Activated effector memory CD4-positive, alpha-beta T cell treated with Interleukin-2 at 50 U/mL for 16 hours (primary cell): ENCODE measurements around the gene MAN1A2.
"Not testable (repeated sequence)": the region's sequence is repeated elsewhere in the genome, so short reads cannot be mapped to it uniquely, and the experiment has no call there.

Source experiments
- DNase-seq: peaks from one replicate; pipeline ENCODE4 v3.0.0-alpha.2; 2020

Gene MAN1A2

DNA sequence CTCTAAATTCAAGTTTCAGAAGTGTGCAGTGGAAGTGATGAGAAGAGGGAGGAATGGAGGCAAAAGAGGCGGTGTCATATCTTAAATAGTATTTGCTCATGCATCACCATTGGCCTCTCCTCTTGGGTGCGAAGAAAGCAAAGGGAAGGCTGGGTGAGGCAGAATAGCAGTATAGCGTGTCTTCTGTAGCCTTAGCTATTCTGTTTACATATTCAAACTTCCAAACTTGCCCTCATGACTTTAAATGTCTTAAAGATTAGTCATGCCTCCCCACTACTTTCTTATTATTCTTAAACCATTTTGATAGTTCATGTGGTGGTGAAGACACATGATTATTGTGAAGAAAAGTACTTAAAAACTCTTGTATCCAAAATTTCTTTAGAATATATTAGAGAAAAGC, 134.0 kb downstream of the MAN1A2 start:
- no peak for DNase-seq

DNA sequence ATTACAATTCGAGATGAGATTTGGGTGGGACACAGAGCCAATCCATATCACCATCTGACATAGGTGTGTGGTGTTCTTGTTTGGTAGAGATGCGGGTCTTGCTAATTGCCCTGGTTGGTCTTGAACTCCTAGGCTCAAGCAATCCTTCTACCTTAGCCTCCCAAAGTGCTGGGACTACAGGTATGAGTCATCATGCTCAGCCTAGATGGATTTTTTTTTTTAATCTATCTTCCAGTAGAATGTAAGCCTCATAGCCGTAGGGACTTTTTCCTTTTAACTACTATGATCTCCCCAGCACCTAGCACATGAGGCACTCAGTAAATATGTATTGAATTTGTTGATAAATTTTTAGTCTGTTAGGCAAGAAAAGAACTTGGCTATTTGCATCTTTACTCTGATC, 144.0 kb downstream of the MAN1A2 start:
- no peak for DNase-seq

DNA sequence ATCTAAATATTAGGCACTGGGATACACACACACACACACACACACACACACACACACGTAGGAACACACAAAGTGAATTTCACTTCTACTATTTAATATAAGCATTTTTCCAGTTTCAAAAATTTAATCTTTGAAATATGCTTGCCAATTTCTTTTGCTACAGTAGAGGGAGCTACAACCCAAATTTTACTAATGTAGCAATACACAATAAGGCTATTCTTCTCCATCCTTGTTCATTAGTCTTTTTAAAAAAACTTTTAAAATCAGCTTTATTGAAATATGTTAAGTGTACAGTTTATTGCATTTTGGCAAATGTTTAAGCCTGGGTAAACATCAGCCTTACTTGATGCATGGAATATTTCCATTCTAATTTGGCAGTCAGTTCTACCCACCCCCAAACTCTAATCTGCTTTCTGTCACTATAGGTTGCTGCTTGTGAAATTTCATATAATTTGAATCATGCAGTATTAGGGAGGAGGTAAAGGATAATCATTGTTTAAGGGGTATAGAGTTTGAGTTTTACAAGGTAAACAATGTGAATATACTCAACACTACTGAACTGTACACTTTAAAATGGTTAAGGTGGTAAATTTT, 145.6 kb downstream of the MAN1A2 start:
- no peak for DNase-seq

DNA sequence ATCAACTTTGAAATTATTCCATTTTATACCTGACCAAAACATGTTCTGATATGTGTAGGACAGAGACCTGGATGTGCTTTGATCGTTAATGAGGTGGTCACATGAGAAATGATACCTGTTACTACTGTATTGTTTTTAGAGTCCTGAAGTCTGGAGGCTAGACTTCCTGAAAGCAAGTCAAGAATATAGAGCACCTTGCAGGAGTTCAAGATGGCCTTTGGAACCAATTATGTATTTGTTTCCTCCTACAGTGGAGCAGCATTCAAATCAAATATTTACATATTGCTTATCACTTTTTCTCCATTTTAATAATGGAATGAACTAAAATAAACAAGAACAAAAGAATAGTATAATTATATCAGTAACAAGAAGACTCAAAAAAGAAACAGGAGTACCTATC, 155.9 kb downstream of the MAN1A2 start:
- DNase-seq, result no peak

DNA sequence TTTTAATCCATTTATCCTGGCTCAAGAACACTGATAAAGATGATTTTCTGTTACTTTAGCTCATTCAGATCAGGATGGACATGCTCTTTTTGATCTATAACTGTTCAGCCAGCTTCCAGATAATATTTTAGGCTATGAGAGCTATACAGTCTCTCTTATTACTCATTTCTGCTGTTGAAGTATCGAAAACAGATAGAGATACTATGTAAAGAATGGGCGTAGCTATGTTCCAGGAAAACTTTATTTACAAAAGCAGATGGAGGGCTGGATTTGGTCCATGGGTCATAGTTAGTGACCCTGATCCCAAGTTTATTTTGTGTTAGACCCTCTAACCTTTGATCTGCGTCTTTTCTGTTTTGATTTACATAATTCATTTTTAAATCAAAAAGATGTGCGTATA, 159.8 kb downstream of the MAN1A2 start:
- no peak for DNase-seq

DNA sequence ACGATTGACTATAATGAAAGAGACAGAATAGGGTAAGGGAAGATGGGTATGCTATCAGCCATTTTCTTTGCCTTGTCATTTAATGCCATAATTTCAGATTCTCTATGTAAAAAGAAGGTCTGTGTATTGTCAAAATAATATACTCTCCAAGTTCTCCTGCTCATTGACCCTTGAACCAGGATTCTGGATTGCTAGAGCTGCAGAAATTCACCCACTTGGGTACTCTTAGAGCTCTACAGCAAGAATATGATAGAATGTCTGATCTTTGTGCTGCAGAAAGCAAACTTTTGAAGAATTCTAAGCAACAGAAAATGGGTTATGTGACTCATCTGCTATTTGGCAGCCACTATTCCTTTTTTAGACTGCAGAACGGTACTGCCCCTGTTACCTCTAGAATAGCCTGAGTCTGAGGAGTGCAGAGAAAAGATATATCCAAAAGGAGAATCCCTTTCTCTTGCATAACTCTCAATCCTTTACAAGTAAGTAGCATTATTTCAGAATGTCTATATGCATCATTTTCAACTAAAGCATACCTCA, 160.4 kb downstream of the MAN1A2 start:
- DNase-seq, result no peak

DNA sequence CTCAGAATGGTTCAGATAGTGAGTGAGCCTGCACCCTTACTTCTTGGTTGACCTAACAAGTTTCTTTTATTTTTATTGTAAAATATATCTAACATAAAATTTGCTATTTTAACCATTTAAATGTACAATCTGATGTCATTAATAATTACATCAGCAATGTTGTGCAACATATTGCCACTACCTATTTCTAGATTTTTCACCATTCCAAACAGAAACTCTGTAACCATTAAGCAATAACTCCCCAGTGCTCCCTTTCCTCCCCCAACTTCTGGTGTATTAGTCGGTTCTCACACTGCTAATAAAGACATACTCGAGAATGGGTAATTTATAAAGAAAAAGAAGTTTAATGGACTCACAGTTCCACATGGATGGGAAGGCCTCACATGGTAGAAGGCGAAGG, 162.4 kb downstream of the MAN1A2 start:
- DNase-seq, result no peak

DNA sequence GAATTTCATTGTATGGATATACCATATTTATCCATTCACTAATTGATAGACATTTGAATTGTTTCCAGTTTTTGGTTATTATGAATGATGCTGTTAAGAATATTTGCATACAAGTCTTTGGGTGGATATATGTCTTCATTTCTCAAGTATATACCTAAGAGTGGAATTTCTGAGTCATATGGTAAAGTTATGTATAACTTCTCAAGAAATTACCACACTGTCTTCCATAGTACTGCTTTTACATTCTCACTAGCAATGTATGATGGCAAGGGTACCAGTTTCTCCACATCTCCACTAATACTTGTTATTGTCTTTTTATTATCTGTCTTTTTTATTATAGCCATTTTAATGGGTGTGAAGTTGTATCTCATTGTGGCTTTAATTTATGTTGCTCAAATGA, 164.0 kb downstream of the MAN1A2 start:
- DNase-seq, result no peak

DNA sequence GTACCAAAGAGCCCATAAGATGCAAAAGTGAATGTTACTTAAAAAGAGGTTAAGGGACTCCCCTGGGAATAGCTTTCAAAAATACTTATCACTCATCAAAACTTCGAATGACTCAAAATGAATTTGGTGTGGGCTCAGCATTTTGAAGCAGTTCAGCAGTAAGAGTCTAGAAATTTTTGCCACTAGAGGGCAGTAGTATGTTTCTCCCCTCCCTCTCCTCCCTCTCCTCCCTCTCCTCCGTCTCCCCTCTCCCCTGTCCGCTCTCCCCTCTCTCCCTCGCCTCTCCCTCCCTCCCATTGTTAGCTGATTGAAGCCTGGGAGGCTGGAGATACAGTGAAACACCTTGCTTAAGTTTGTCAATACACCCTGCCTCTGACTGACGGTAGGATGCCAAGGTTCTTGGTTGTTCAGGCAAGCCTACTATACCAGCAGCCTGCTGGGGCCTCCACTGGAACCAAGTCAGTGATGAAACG, 167.8 kb downstream of the MAN1A2 start:
- DNase-seq, result peak; percentile 7

DNA sequence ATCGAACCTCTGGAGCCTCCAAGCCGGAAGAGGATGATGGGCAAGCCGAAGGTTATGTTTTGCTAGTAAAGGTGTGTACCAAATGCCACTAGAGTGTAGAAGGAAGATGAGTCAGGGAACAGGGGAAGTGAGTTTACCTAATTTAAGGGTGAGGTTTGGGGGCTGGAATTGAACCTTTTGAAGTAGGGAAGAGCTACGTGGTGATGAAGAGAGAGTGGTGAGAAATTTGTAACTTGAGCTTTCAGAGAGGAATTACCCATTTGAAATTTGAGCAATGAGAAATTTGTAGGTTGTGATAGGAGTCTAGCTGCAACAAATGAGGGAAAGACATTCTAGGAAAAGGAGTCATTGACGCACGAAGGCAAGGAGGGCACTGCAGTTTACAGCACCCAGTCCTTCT, 168.6 kb downstream of the MAN1A2 start:
- no peak for DNase-seq

DNA sequence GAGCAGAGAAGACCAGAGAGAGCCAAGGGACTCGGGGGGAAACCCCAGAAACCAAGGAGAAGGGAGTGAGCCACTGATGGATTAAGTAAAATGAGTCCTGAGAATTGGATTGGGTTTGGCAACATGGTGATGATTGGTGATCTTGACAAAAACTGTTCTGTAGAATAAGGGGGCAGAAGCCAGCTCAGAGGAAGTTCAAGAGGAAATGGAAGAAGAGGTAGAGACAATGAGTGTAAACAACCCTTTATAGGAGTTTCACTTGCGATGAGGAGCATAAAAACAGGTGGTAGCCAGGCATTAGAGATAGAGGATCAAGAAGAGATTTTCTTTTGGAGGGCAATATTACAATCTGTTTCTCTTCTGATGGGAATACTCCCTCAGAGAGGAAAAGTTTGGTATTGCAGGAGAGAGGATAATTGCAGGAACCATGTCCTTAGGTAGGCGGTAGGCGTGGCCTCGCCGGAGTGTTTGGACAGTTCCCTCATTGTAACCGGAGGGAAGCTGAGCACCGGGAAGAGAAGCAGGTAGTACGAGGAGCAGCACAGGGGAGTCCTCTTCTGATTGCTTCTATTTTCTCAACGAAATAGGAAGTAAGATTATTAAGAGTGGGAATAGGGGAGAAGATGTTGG, 170.2 kb downstream of the MAN1A2 start:
- DNase-seq, result no peak

DNA sequence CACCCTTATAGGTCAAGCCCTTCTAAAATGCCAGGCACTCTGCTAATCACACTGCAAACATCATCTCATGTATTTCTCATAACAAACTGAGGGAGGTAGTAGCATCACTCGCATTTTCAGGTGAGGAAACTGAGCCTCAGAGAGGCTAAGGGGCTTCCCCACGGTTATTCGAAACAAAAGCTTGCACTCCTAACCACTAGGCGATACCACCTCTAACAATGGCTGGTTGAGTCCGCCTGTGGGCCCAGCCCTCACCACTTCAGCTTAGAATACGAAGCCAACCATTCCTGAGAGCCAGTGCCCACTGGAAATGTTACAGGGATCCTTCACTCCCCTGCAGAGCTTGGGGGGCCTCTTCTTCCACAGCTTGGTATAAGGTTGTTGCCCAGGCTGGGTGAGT, 173.3 kb downstream of the MAN1A2 start:
- no peak for DNase-seq

DNA sequence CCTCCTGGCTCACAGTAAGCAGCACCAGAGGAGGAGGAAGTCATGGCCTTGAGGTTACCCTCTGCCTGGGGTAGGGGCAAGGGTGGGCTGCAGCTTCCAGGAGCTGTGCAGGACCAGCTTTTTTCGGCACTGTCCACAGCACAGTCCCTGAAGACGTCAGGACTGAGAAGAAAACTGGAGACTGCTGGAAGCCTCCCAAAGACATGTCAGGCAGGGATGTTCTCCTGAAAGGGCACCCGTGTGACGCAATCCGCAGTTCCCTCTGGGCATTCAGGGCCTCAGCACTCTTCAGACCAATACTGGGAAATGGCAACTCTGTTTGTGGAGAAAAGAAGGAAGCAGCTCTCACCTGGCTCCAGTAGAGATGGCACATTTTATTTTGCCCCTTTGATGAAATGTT, 173.8 kb downstream of the MAN1A2 start:
- DNase-seq, result no peak

DNA sequence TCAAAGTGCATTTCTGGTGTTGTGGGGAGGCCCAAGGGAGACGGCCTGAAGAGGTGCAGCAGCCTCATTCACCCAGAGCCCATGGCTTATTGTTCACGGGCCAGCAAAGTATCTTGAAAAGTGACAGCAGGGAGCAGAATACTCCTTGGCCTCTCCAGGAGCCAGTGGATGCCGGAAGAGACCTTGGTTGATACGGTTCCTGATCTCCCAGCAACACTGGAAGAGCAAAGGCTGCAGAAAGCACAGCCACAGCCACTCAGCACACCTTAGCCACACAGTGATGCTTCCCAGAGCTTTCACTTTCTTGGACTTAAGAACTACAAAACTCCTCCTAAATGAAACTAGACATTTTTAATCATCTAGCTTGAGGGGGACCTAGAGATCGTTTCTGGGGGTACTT, 174.3 kb downstream of the MAN1A2 start:
- DNase-seq, result no peak

DNA sequence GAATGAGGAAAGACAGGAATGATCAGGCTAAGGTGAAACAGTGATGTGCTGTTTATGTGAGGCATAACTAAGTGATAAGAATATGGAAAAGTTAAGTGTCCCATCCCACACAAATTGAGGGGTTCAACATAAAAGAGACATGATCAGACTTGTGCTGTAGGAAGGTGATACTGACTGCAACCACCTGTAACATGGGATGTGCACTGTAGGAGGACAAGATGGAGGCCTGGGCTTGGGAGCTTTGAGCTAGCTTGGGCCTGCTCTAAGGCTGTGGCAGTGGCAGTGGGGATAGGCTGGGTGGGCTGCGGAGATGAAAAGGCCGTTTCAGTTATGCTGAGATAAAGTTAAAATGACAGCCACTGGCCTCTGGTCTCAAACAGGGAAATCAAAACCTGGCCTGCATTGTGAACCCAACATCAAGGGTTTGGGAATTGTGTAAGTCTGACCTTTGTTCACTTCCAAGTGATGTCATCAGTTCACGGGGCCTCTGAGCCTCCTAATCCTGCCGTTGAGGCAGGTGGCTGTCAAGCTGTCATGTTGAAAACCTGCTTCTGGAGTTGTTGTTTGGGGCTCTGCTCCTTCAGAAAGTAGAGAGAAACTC, 177.4 kb downstream of the MAN1A2 start:
- no peak for DNase-seq

DNA sequence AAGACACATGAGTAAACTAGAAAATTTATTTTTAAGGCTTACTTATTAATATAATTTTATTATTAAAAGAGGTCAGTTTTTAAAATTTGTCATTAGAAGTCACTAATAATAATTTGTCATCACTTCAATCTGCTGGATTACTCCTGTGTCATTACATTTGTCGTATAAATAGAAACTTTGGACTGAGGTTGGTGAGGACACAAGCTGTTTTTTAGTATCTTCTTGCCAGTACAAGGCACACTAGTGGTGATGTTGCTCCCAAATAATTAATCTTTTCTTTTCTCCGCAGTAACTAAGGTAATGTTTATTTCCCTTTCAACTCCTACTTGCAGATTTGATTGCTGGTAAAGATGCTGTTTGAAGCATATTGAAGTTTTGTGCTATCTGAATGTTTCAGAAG, 179.2 kb downstream of the MAN1A2 start:
- no peak for DNase-seq

DNA sequence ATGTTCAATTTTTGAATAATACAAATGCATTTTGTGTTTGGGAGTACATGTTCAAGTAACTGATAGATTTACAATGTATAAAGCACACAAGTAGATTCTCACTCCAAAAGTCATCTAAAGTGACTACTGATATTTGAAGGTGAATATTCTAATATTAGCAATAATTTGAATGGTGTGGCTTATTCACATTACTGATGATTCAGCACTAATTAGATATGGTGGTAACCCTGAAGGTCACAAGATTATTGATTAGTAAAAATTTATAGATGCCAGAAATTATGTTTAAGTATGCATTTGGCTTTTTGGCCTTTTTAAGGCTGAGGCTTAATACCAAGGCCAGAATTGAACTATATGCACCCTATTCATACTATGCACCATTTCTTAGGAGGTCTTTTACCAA, 186.2 kb downstream of the MAN1A2 start:
- DNase-seq, result no peak

DNA sequence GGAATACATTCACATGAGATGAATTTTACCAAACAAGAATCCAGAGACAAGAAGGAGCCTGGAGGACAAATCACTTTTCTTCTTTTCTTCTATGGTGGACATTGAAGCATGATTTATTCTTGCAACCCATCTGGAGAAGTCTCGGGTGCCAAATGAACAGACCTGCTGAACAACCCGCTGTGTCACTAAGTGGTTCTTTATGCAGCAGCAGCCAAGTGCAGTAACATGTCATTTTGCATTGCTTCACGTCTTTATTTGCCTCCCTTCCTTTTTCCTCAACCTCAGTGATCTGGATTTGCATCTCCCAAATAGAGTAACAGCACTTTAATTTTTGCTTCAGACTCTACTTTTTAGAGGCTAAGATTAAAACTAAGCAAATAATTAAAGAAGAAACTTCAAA, 188.6 kb downstream of the MAN1A2 start:
- DNase-seq, result no peak

DNA sequence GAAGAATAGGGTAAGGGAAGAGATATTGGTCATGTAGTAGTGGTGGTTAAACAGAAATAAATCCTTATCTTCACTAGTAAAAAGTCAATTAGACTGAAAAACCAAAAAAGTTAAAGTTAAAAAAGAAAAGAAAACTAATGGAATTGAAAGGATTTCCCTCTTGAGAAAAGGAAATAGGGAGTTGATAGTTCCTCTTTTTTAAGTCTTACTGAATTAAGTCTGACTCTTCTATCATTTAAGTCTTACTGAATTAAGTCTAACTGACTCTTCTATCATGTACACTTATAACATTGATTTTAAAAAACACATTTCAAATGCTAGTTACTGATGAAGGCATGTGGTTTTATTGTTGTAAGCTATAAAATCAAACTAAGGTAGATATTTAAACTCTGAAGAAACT, 189.1 kb downstream of the MAN1A2 start:
- DNase-seq, result no peak

DNA sequence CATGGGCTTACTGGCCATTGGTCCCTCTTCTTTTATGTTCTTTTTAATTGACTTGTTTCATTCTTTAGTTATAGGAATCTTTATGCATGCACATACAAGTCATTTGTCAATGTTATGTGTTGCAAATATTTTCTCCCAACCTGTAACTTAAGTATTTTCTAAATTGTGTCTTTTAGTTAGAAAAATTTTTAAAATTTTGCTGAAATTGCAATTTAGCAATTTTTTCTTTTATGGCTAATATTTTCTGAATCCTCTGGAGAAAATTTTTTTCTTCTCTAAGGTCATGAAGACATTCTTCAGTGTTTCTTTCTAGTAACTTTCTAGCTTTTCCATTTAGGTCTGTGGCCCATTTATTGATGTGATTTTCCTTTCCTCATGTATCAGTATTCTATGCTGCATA, 189.7 kb downstream of the MAN1A2 start:
- DNase-seq, result no peak

DNA sequence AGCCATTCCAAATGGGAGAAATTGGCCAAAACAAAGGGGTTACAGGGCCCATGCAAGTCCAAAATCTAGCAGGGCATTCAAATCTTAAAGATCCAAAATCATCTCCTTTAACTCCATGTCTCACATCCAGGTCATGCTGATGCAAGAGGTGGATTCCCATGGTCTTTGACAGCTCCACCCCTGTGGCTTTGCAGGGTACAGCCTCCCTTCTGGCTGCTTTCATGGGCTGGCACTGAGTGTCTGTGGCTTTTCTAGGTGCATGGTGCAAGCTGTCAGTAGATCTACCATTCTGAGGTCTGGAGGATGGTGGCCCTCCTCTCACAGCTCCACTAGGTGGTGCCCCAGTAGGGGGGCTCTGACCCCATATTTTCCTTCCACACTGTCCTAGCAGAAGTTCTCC, 191.2 kb downstream of the MAN1A2 start:
- DNase-seq, result not testable (repeated sequence)

DNA sequence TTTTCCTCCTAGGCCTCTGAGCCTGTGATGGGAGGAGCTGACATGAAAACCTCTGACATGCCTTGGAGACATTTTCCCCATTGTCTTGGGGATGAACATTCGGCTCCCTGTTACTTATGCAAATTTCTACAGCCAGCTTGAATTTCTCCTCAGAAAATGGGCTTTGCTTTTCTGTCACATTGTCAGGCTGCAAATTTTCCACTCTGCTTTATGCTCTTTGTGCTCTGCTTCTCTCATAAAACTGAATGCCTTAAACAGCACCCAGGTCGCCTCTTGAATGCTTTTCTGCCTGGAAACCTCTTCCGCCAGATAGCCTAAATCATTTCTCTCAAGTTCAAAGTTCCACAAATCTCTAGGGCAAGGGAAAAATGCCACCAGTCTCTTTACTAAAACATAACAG, 191.9 kb downstream of the MAN1A2 start:
- DNase-seq, result no peak

DNA sequence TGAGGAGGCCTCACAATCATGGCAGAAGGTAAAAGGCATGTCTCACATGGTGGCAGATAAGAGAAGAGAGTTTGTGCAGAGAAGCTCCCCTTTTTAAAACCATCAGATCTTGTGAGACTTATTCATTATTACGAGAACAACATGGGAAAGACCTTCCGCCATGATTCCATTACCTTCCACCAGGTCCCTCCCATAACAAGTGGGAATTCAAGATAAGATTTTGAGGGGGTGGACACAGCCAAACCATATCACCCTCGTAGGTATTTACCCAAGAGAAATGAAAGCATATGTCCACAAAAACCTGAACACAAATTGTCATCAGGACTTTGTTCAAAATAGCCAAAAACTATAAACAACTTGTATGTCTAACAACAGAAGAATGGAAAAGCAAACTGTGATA, 192.7 kb downstream of the MAN1A2 start:
- DNase-seq, result no peak

DNA sequence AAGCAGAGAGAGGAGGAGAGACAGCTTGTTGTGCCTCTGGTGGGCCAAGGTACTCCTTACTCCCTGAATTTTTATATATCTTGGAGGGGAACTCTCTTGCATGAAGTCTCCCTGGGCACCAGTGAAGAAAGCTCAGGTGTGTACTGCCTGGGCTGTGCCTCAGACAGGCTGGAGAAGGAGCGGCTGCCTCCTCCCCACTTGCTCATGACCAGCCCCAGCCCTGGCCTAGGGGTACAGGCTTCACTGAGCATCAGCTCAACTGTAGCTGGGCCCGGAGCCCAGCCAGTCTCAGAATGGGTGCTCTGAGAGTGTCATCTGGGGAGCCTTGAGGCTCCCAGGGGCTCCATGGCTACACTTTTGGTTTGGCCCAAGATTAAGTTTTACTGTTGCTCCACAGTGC, 193.8 kb downstream of the MAN1A2 start:
- no peak for DNase-seq

DNA sequence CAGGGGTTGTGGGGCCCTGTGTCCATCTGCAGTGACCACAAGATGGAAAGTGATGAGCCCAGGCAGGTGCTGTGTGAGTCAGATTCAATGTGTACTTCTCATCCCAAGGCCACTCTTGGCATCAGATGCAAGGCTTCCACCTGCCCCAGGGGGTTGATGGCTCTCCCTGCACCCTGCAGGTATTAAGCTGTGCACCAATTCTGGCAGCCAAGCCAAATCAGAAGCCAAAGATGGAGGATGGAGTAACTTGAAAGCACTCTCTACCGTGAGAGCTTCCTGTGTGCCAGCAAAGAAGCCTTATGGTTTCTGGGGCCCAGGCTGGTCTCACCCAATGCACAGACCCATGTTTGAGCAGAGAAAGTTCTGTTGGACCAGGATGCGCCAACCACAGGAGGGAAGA, 194.3 kb downstream of the MAN1A2 start:
- no peak for DNase-seq
